HG03460 (cell line): ENCODE data around the gene PLVAP.

Source experiments
- ATAC-seq: cut with Tn5 transposase; IDR thresholded peaks from one replicate; pipeline ENCODE4 v1.9.1; 2021; ENCODE audit not compliant: unreplicated experiment

Gene PLVAP

GRCh38 chr19:17376935-17377600 lies at the start of gene PLVAP:
Gene PLVAP, minus strand, starts transcription at chr19:17377342. Its CDS starts 54 bp downstream, at chr19:17377288.
- no peak for ATAC-seq

GRCh38 chr19:17424743-17425365 lies 47.7 kb upstream of the PLVAP start:
- no peak for ATAC-seq

- no peak for ATAC-seq
Observed at GRCh38 chr19:17423429-17424208, 46.5 kb upstream of the PLVAP start.

GRCh38 chr19:17421942-17422341 lies 44.8 kb upstream of the PLVAP start:
- ATAC-seq: no peak

GRCh38 chr19:17420475-17420924 lies 43.4 kb upstream of the PLVAP start:
- ATAC-seq: peak; percentile 11

- ATAC-seq: peak; percentile 88
Observed at GRCh38 chr19:17419621-17420474, 42.7 kb upstream of the PLVAP start, which contains the start of gene MVB12A. Gene MVB12A, plus strand, starts transcription at chr19:17420047. Its CDS starts 89 bp downstream, at chr19:17420136.

- ATAC-seq: no peak
Observed at GRCh38 chr19:17419154-17419620, 42.0 kb upstream of the PLVAP start.

- no peak for ATAC-seq
Observed at GRCh38 chr19:17418710-17419109, 41.6 kb upstream of the PLVAP start.

- no peak for ATAC-seq
Observed at GRCh38 chr19:17415121-17415520, 38.0 kb upstream of the PLVAP start.

- no peak for ATAC-seq
Observed at GRCh38 chr19:17414097-17414496, 37.0 kb upstream of the PLVAP start.

- no peak for ATAC-seq
Observed at GRCh38 chr19:17411801-17412200, 34.7 kb upstream of the PLVAP start.

GRCh38 chr19:17409990-17410389 lies 32.8 kb upstream of the PLVAP start:
- ATAC-seq: no peak

GRCh38 chr19:17406887-17407196 lies 29.7 kb upstream of the PLVAP start:
- no peak for ATAC-seq

GRCh38 chr19:17406046-17406886 lies 29.1 kb upstream of the PLVAP start:
- ATAC-seq: peak; percentile 10

- ATAC-seq: peak; percentile 64
Observed at GRCh38 chr19:17405250-17406045, 28.3 kb upstream of the PLVAP start, which contains the start of gene BST2. Gene BST2, minus strand, starts transcription at chr19:17405630. Its CDS starts 55 bp downstream, at chr19:17405575.

- no peak for ATAC-seq
Observed at GRCh38 chr19:17404621-17405249, 27.6 kb upstream of the PLVAP start.

- no peak for ATAC-seq
Observed at GRCh38 chr19:17404015-17404414, 26.9 kb upstream of the PLVAP start.

- no peak for ATAC-seq
Observed at GRCh38 chr19:17402982-17403855, 26.1 kb upstream of the PLVAP start.
